Measurements from ENCODE around the gene BMP5. TPM values are rescaled to one million over a fixed set of nuclear protein-coding genes. Genes with fewer than 3 reads are reported as not detected.
"Not testable (repeated sequence)": the region's sequence is repeated elsewhere in the genome, so short reads cannot be mapped to it uniquely, and the experiment has no call there.

BMP5 gene
- total RNA-seq: 0.83 TPM

- ATAC-seq: no peak
These were observed at the start of gene BMP5 for GRCh38 chr6:55875400-55875799. Gene BMP5, minus strand, starts transcription at chr6:55875590. Its CDS starts 725 bp downstream, at chr6:55874865.

GRCh38 chr6:55922406-55922805, 47.0 kb upstream of the BMP5 start:
- ATAC-seq (no peak), DNase-seq (ENCODE audit: low spot score) (no peak)

More at GRCh38 chr6:55875400-55875799, at the start of gene BMP5:
- DNase-seq (ENCODE audit: low spot score): no peak

GRCh38 chr6:55919716-55920308, 44.4 kb upstream of the BMP5 start:
- ATAC-seq: no peak
- DNase-seq (ENCODE audit: low spot score): no peak

GRCh38 chr6:55918639-55919038, 43.2 kb upstream of the BMP5 start:
- DNase-seq (ENCODE audit: low spot score) (no peak), ATAC-seq (no peak)

GRCh38 chr6:55917751-55918415, 42.5 kb upstream of the BMP5 start:
- no peak for DNase-seq (ENCODE audit: low spot score)
- no peak for ATAC-seq

- DNase-seq (ENCODE audit: low spot score) (no peak), ATAC-seq (no peak)
These were observed 40.8 kb upstream of the BMP5 start for GRCh38 chr6:55916188-55916587.

GRCh38 chr6:55913228-55914195, 38.1 kb upstream of the BMP5 start:
- no peak for DNase-seq (ENCODE audit: low spot score)
- no peak for ATAC-seq

GRCh38 chr6:55910466-55910865, 35.1 kb upstream of the BMP5 start:
- DNase-seq (ENCODE audit: low spot score); ATAC-seq: not testable (repeated sequence)

- not testable (repeated sequence) for ATAC-seq; DNase-seq (ENCODE audit: low spot score)
These were observed 34.5 kb upstream of the BMP5 start for GRCh38 chr6:55909911-55910310.

GRCh38 chr6:55902796-55903195, 27.4 kb upstream of the BMP5 start:
- DNase-seq (ENCODE audit: low spot score) (no peak), ATAC-seq (no peak)

- ATAC-seq (no peak), DNase-seq (ENCODE audit: low spot score) (no peak)
These were observed 26.4 kb upstream of the BMP5 start for GRCh38 chr6:55901765-55902270.

GRCh38 chr6:55898342-55898741, 23.0 kb upstream of the BMP5 start:
- no peak for ATAC-seq
- no peak for DNase-seq (ENCODE audit: low spot score)

GRCh38 chr6:55897346-55897745, 22.0 kb upstream of the BMP5 start:
- DNase-seq (ENCODE audit: low spot score) (no peak), ATAC-seq (no peak)

- DNase-seq (ENCODE audit: low spot score) (no peak), ATAC-seq (no peak)
These were observed 20.8 kb upstream of the BMP5 start for GRCh38 chr6:55895972-55896730.

GRCh38 chr6:55892749-55893357, 17.5 kb upstream of the BMP5 start:
- ATAC-seq (no peak), DNase-seq (ENCODE audit: low spot score) (no peak)

GRCh38 chr6:55888917-55889316, 13.5 kb upstream of the BMP5 start:
- ATAC-seq: no peak
- no peak for DNase-seq (ENCODE audit: low spot score)

- DNase-seq (ENCODE audit: low spot score): no peak
- ATAC-seq: no peak
These were observed 10.9 kb upstream of the BMP5 start for GRCh38 chr6:55886185-55886836.

GRCh38 chr6:55882718-55883569, 7.6 kb upstream of the BMP5 start:
- DNase-seq (ENCODE audit: low spot score): no peak
- no peak for ATAC-seq

- DNase-seq (ENCODE audit: low spot score) (no peak), ATAC-seq (no peak)
These were observed 1.9 kb upstream of the BMP5 start for GRCh38 chr6:55877283-55877682.
